ENCODE measurements around the gene NOS3.

Gene NOS3

GRCh38 chr7:151056283-151056665 is 65.5 kb downstream of the NOS3 start:
- DNase-seq (ENCODE audit: low read depth), result no peak
- H3K4me3 ChIP-seq (ENCODE audit: control insufficient read depth, low read depth, low read length), result no peak overlapping the region
- TF ChIP-seq, protein P1, sequence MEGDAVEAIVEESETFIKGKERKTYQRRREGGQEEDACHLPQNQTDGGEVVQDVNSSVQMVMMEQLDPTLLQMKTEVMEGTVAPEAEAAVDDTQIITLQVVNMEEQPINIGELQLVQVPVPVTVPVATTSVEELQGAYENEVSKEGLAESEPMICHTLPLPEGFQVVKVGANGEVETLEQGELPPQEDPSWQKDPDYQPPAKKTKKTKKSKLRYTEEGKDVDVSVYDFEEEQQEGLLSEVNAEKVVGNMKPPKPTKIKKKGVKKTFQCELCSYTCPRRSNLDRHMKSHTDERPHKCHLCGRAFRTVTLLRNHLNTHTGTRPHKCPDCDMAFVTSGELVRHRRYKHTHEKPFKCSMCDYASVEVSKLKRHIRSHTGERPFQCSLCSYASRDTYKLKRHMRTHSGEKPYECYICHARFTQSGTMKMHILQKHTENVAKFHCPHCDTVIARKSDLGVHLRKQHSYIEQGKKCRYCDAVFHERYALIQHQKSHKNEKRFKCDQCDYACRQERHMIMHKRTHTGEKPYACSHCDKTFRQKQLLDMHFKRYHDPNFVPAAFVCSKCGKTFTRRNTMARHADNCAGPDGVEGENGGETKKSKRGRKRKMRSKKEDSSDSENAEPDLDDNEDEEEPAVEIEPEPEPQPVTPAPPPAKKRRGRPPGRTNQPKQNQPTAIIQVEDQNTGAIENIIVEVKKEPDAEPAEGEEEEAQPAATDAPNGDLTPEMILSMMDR (conservative IDR thresholded peaks at IDR 0.05; ENCODE audit: control insufficient read depth, insufficient read depth, low read depth, low read length), result no peak

- TF ChIP-seq, protein P1 (conservative IDR thresholded peaks at IDR 0.05; ENCODE audit: control insufficient read depth, insufficient read depth, low read depth, low read length), result no peak
- DNase-seq (ENCODE audit: low read depth), result no peak
- peak overlapping the region; percentile 78 for H3K4me3 ChIP-seq (ENCODE audit: control insufficient read depth, low read depth, low read length)
Observed at GRCh38 chr7:151056666-151057505, 66.1 kb downstream of the NOS3 start.

GRCh38 chr7:151057506-151057988 is 66.7 kb downstream of the NOS3 start, which contains the start of gene CDK5:
Gene CDK5 (minus strand): TSS chr7:151057897. CDS start chr7:151057848, 49 bp downstream.
- DNase-seq (ENCODE audit: low read depth), result no peak
- peak within 1 kb of the TSS; percentile 78 for H3K4me3 ChIP-seq (ENCODE audit: control insufficient read depth, low read depth, low read length)
- TF ChIP-seq, protein P1 (conservative IDR thresholded peaks at IDR 0.05; ENCODE audit: control insufficient read depth, insufficient read depth, low read depth, low read length), result no peak

DNA sequence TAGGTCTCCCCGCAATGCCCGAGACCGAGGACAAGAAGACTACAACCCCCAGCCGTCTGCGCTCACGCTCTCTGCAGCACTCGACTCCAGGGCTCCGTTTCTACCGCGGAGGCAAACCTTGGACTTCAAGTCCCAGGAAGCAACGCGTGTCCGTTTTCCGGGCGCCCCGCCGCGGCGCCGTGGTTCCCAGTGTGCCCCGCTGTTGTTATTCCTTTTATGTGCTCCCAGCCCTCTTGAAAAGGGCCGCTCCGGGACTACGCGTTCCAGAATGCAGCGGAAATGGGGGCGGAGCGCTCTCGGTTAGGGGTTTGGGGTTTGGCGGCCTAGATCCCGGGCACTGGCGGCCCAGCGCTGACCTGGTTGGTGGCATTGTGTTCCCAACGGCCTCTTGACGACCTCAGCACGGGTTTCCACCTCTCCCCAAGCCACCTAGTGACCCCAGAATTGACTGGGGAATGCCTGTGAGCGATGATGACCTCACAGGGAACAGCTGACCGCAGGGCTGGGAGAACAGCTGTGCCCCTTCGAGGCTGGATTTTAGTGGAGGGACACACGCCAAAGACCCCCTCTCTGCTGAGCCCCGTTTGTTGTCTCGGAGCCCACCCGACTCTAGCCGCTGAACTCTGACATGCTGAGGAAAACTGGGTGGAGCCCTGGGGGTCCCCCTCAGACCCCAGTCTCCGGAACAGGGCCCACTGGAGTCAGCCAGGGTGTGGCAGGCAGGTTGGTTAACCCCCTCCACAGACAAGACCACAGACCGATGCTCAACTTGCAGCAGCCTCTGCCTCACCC is 67.4 kb downstream of the NOS3 start:
- H3K4me3 ChIP-seq (ENCODE audit: control insufficient read depth, low read depth, low read length), result peak overlapping the region; percentile 78
- DNase-seq (ENCODE audit: low read depth), result peak; percentile 99
- TF ChIP-seq, protein P1 (conservative IDR thresholded peaks at IDR 0.05; ENCODE audit: control insufficient read depth, insufficient read depth, low read depth, low read length), result no peak

DNA sequence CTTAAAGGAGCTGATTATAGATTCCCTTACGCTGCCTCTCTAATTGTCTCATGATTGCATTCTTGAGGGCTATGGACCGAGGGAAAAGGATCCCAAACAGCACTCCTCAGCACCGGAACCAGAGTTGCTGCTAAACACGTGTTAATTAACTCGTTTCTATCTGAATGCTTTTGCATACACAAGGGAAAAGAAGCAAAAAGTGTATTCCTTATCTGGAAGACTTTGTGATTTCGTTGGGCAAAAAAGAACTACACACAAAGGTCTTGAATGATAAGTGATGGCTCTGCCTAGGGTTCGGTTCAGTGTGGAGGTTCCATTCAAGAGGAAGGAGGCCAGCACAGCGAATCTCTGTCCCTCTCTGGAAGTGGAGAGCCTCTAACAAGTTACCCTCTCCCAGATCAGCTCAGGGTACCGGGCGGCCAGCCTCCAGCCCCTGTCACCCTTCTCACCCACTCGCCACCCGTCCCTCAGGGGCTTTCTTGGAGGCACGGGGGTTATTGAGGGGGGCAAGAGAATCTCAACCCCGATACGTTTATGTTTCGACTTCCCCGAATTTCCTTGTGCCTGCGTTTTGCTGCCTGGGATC is 68.1 kb downstream of the NOS3 start:
- DNase-seq (ENCODE audit: low read depth), result peak; percentile 43
- peak overlapping the region; percentile 78 for H3K4me3 ChIP-seq (ENCODE audit: control insufficient read depth, low read depth, low read length)
- TF ChIP-seq, protein P1 (conservative IDR thresholded peaks at IDR 0.05; ENCODE audit: control insufficient read depth, insufficient read depth, low read depth, low read length), result no peak

DNA sequence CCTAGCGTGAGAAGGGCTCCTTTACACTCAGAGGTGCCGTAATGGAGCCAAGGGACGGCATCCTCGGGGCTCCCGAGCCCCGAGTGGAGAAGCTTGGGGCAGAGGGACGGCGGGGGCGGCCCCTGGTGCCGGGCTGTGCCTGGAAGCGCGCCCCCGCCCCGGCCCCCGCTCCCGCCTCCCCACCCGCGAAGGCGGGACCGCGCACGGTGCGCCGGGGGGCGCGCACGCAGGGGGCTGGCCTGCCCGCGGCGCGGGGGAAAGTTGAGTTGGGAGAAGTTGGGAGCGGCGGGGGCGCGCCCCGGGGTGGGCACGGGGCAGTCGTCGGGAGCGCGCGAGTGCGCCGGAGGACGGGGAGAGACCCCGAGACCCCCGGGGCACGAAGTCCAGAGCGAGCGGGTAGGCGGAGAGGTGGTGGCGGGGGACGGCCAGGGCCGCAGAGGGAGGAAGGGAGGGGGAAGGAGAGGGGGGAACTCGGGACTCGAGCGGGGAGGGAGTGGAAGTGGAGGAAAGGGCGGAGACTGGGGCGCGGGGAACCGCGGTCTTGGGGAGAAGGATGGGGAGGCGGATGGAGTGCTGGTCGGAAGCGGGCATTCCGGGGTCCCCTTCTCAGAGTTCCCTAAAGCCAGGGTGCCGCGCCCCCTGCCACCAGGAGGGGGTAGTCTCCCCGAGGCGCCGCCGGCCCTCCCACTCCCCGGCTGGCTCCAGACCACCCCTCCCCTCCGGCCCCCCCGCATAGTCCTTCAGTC is 68.7 kb downstream of the NOS3 start, which contains the start of gene SLC4A2:
Gene SLC4A2, plus strand, starts transcription at position 223 of the 746 bp plus-strand sequence. CDS start 2,399 bp downstream, outside the sequence.
- peak within 1 kb of the TSS; percentile 78 for H3K4me3 ChIP-seq (ENCODE audit: control insufficient read depth, low read depth, low read length)
- peak; percentile 59 for DNase-seq (ENCODE audit: low read depth)
- TF ChIP-seq, protein P1 (conservative IDR thresholded peaks at IDR 0.05; ENCODE audit: control insufficient read depth, insufficient read depth, low read depth, low read length), result peak; percentile 25
